ENCODE data around the gene DNAJA1.

GRCh38 chr9:32992595-32993238 is 32.4 kb upstream of the DNAJA1 start:
- TF ChIP-seq, protein P1, sequence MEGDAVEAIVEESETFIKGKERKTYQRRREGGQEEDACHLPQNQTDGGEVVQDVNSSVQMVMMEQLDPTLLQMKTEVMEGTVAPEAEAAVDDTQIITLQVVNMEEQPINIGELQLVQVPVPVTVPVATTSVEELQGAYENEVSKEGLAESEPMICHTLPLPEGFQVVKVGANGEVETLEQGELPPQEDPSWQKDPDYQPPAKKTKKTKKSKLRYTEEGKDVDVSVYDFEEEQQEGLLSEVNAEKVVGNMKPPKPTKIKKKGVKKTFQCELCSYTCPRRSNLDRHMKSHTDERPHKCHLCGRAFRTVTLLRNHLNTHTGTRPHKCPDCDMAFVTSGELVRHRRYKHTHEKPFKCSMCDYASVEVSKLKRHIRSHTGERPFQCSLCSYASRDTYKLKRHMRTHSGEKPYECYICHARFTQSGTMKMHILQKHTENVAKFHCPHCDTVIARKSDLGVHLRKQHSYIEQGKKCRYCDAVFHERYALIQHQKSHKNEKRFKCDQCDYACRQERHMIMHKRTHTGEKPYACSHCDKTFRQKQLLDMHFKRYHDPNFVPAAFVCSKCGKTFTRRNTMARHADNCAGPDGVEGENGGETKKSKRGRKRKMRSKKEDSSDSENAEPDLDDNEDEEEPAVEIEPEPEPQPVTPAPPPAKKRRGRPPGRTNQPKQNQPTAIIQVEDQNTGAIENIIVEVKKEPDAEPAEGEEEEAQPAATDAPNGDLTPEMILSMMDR (conservative IDR thresholded peaks at IDR 0.05; ENCODE audit: low read length), result no peak
- TF ChIP-seq EZH2phosphoT487 (IDR thresholded peaks at IDR 0.05; ENCODE audit: borderline replicate concordance), result no peak

Data from Loucy (cell line).